HG03460 (cell line): ENCODE data around the gene TIMM23B.
"Not testable (repeated sequence)": the region's sequence is repeated elsewhere in the genome, so short reads cannot be mapped to it uniquely, and the experiment has no call there.

Source experiments
- ATAC-seq: cut with Tn5 transposase; IDR thresholded peaks from one replicate; pipeline ENCODE4 v1.9.1; 2021; ENCODE audit not compliant: unreplicated experiment

Gene TIMM23B, protein sequence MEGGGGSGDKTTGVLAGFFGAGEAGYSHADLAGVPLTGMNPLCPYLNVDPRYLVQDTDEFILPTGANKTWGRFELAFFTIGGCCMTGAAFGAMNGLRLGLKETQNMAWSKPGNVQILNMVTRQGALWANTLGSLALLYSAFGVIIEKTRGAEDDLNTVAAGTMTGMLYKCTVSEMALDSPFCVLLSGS

DNA sequence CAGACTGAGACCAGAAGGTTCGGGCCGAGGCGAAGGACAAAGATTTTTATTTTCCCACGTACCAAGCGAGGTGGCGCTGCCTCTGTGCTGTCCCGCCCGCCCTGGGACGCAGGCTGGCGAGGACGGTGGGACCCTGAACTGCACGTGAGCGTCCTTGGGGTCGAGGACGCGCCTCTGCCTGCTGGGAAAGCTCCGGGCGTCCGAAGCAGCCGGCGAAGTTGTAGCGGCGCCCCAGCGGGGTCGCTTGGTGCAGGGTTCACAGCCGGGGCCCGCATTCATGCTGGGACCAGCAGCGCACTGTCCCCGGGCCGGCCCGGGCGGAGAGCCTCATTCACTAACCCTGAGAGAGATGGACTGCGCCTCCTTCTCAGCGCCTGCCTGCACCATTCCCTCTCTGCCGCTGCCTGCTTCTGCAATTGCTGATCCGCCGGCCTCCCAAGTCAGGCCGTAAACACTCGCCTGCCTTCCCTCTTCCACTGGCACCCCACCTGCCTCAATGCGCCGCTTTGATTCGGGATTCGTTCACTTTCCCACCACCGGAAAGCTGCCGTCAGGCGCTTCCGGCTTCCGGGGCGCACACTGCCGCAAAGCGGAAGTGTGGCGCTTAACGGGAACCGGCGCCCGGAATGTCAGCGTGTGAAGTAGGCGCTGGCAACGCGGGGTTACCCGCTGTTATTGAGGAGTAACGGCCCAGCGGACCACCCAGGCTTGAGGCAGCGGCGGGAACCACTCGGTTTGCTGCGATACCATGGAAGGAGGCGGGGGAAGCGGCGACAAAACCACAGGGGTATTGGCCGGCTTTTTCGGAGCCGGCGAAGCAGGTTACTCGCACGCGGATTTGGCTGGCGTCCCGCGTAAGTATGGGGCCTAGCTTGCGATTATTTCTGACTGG is at the start of gene TIMM23B, which contains the start of gene PARG:
Gene TIMM23B, plus strand, starts transcription at position 607 of the 892 bp plus-strand sequence. Its CDS starts 142 bp downstream, at position 749.
Gene PARG, minus strand, starts transcription at position 581 of the 892 bp plus-strand sequence. Its CDS starts 302 bp downstream, at position 279.
- ATAC-seq = peak; percentile 76

DNA sequence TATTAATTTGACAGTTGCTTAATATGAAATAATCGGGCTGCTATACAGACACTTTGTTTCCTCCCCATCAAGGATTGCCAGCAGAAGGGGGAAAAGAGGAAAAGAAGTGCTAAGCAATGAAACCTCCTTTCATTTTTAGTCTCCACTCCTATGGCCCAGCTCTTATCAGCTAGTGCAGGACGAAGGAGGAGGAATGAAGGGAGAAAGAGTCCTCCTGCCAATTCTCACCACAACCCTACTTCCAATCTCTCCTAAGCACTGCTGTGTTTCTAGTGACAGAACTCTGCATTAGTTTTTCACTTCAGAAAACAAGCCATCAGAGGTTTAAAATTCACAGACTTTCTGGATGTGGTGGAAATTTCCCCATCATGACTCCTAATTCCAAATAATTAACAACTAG is 41.9 kb upstream of the TIMM23B start:
- not testable (repeated sequence) for ATAC-seq

DNA sequence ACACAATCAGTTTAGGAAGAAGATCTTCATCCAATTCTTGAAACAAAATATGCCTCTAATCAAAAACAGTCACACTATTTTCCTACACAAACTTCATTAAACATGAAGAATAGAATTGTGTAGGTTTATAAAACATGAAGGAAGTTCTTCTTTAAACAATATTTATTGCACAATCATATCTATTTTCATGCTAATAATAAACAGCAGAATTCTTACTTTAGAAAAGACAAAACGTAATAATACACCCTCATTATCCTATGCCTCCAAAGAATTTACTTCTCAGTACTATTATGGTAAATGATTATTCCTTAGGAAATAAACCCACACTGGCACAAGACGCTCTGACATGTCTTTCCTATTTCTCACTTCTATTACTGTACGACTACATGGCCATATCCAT is 41.4 kb upstream of the TIMM23B start:
- ATAC-seq = not testable (repeated sequence)

DNA sequence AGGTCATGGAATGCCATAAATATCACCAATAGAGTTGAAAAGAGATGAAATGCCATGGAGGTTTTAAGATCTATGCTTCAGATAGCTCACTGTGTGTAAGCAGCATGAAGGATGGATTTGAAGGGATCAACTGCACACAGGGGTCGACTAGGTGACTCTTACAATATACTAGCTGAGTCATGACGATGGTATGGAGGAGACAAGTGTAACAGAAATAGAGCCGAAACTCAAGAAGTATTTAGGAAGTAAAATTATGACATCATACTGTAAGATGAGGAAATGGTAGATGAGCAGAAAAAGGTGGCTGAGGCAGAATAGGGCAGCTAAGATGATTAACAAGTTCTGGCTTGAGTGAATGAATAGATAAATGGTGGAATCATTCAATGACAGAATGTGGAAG is 38.0 kb upstream of the TIMM23B start:
- not testable (repeated sequence) for ATAC-seq

DNA sequence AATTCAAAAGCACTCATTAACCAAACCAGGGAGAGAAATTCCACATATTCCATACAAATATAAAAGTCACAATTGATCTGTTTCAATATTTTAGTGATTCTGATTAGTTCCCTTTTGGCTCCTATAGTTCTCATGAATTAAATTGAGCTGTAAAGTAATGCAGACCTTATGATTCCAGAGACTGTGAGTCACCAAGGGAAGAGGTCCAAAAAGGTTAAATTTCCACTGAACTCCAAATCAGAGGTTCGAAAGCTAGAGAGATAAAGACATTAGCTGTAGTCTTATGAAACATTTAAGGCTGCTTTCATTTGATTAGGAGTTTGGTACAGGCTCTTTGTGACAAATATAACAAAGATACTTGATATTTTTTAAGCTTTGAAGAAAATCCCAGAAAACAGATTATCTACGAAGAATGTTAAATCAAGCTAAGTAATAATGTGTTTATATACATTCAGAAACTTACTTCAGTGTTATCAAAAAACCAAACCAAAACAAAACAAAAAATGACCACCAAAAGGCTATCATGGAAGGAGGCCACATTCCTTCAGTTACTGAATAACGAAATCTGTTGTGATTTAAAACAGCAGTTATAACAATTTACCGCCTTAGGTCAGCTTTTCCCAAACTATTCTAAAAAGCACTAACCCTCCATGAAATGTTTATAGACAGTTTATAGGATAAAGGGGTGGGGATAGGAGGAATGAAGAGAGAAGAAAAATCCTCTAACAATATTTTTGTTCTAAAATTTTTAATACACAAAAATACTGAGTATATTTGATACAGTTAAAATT is 33.4 kb upstream of the TIMM23B start:
- not testable (repeated sequence) for ATAC-seq

DNA sequence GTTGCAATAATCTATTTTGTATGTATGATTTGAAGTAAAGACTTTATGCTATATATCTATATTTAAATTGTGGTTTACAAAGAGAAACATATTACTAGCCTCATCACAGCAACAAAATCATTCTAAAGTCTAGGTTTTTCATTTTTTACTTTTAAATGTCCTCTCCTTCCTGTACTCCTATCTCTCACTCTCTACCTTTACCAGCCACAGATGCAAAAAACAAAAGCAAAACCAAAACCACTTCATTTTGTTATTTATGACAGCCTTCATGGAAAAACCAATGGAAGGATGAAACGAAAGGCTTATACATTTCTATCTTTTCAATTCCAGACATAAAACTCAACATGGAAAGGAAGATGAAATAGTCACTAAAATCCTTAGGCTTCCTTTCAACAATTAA is 31.6 kb upstream of the TIMM23B start:
- not testable (repeated sequence) for ATAC-seq

DNA sequence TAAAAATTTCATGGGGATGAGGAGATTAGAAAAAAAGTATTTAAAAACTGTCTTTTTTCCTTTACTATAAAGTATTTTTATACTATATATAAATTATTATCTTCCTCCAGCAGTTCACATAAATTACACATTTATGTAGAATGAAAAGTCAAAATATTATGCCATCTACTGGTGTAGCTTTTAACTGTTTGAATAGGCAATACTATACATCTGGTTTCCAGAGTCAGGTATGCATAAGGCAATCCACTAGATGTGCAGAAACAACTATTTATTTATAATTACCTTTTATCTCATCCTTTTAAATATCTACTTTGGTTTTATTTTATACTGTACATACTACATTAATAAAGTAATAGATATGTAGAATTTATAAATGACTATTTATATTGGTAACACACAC is 25.4 kb upstream of the TIMM23B start:
- ATAC-seq = not testable (repeated sequence)

DNA sequence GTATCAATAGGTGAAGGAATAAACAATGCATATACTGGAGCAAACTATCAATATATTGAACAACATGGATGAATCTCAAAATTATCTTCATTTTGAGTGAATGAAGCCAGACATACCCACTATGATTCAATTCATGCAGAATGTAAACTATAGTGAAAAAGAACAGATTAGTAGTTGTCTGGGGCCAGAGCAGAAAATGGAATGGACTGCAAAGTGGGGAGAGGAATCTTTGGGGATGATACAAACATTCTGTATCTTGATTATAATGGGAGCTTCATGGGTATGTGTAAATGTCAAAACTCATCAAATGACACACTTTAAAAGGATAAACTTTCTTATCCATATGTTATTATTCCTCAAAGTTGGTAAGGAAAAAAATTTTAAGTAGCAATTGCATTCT is 23.9 kb upstream of the TIMM23B start:
- ATAC-seq = not testable (repeated sequence)

DNA sequence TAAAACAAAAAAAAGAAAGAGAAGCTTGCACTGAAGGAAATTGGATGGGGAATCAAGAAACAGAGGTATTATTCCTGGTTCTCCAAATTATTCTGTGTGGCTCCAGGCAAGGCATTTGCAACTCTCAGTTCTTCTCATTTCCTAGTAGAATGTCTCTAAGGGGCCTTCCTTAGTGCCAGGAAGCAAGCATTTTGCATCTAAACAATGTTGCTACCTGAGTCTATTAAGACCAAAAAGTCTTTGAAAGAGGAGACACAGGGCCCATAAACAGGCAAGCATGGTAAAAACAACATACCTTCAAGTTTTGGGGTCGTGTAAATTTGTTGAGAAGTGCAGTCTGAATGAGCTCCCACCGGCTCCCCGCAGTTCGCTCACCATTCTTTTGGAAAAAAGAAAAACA is 19.8 kb upstream of the TIMM23B start:
- ATAC-seq = not testable (repeated sequence)

DNA sequence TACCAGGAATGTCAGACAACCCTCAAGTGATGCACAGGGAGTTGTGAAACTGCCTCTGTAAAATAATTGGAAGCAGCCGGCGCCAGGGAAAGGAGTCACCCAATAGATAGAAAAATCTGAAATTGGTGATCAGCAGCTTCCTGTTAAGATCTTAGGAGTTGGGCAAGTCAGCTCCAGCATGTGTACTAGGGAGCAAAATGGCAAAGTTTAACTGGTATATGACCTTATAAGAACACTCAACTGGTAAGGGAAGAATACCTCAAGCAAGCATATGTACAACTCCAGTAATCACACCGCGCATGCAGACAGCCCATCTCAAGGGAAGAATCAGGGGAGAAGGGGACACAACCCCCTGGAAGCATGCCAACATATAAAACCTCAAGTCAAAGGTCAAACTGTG is 18.3 kb upstream of the TIMM23B start:
- not testable (repeated sequence) for ATAC-seq

DNA sequence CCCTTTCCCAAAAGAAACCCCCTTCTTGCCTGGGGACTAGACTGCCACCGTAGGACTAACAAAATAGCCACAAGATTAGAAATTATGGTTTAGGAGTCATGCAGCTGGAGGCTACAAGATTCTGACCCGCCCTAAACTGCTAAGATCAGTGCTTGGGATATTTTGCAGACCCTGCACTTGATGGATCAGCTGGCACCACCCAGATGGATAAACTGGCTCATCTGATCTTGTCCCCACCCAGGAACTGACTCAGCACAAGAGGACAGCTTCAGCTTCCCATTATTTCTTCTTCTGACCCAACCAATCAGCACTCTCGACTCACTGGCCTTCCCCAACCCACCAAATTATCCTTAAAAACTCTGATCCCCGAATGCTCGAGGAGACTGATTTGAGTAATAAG is 10.6 kb upstream of the TIMM23B start:
- ATAC-seq = not testable (repeated sequence)

DNA sequence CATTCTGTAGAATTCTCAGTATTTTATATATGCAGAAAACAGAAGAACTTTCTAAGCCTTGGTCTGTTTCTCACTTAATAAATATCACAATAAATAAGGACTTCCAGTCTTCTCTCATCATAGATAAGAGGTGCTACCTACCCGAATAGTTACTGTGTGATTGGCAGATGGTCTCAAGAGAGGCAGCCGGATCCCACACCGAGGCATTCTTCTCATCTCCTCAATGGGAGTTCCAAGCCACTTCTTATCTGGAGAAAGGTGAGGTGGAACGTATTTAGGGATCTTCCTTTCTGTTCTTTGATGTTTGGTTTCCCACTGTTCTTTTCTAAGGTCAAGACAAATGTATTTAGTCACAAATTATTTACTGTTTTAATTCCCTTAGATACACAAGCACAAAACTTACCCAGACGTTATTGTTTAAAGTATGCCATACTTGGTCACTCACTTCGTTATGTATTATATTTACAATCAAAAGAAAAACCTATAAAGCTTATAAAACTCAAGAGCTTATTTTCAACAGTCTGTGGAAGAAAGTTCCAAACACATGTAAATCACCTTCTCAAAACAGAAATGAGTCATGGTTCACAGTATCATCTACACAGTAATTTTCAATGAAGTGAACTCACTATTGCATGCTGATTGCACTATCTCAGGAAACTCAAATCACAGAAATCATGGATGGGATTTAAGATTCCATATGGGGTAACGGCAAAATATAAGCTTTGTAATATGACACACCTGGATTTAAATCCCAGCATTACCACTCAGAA is 9.7 kb upstream of the TIMM23B start:
- ATAC-seq = not testable (repeated sequence)

DNA sequence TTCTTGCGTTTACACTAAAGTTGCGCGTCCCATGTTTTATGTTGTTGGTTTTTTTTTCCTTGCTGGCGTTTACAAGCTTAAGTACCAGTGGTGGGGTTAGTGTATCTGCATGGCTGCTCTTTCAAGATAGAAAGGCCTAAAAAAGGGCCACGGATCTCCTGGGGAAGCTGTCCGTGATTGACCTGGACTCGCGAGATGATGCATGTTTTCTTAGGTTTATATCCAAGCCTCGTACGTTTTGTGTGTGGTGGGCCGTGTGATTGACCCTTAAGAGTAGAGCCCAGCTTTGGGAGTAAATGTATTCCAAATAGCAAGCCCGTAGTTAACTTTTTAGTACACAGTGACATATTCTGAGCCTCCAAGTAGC is 469 bp downstream of the TIMM23B start:
- peak; percentile 12 for ATAC-seq

DNA sequence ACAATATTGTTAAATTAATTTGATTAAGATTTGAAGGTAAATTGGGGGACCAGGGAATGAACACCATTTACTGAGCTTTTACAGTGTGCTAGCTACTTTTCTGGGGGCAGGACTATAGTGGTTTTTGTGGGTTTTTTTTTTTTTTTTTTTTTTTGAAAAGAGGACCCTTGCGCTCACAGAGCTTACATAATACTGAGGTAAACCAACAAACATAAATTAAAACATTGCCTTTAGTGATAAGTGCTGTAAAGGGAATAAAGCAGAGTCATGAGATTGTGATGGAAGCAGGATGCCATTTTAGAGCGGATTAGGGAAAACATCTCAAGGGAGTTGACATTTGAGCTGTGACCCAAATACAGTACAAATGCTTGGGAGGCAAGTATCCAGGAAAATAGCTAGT is 1.8 kb downstream of the TIMM23B start:
- ATAC-seq = not testable (repeated sequence)

DNA sequence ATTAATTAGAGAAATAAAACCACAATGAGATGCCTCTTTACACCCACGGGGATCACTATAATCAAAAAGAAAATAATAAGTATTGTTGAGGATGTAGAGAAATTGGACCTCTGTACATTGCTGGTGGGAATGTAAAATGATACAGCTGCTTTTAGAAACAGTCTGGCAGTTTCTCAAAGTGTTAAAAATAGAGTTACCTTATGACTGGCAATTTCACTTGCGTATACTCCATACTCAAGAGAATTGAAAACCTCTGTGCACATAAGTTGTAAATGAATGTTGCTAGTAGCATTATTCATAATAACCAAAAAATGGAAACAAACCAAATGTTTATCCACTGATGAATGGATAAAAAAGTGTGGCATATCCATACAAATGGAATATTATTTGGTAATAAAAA is 6.3 kb downstream of the TIMM23B start:
- ATAC-seq = peak; percentile 62

DNA sequence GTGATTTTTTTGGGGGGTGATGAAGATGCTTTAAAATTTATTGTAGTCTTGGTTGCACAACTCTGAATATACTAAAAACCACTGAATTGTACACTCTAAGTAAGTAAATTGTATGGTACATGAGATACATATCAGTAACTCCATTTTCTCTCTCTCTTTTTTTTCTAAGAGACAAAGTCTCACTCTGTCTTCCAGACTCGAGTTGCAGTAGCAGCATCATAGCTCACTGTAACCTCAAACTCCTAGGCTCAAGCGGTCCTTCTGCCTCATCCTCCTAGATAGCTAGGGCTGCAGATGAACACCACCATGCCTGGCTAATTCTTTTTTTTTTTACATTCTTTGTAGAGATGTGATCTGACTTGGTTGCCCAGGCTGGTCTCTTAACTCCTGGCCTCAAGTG is 6.9 kb downstream of the TIMM23B start:
- not testable (repeated sequence) for ATAC-seq

DNA sequence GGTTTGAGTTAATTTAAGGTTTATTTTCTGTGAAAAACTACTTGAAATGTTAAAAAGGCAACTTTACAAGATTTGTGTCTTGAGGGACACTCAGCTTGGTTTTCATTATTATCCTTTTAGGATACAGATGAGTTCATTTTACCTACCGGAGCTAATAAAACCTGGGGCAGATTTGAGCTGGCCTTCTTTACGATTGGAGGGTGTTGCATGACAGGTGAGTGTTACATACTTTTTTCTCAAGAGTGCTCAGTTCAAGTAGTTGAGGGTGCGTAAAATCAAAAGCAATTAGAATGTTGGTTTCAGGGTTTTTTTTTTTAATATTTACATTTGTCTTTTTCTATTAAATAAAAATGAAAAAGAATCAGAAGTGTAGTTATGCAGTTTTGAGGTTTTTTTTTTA is 10.2 kb downstream of the TIMM23B start:
- ATAC-seq = not testable (repeated sequence)

DNA sequence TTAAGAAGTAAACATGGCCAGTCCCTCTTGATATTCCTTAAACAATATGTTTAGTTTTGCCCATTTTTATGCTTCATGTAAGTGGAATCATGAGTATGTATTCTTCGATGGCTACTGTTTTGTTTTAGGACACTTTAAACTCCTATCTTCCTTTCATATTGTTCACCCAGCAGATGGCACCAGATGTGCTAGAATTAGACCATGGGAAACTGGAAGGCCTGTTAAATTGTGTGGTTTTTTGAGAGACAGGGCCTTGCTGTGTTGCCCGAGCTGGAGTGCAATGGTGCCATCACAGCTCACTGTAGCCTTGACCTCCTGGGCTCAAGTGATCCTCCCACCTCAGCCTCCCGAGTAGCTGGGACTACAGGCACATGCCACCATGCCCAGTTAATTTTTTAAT is 11.3 kb downstream of the TIMM23B start:
- ATAC-seq = not testable (repeated sequence)

DNA sequence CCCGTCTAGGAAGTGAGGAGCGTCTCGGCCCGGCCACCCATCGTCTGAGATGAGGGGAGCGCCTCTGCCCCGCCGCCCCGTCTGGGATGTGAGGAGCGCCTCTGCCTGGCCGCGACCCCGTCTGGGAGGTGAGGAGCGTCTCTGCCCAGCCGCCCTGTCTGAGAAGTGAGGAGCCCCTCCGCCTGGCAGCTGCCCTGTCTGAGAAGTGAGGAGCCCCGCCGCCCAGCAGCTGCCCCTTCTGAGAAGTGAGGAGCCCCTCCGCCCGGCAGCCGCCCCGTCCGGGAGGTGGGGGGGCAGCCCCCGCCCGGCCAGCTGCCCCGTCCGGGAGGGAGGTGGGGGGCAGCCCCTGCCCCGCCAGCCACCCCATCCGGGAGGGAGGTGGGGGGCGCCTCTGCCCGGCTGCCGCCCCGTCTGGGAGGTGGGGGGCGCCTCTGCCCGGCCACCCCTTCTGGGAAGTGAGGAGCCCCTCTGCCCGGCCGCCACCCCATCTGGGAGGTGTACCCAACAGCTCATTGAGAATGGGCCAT is 28.5 kb downstream of the TIMM23B start:
- ATAC-seq = not testable (repeated sequence)

DNA sequence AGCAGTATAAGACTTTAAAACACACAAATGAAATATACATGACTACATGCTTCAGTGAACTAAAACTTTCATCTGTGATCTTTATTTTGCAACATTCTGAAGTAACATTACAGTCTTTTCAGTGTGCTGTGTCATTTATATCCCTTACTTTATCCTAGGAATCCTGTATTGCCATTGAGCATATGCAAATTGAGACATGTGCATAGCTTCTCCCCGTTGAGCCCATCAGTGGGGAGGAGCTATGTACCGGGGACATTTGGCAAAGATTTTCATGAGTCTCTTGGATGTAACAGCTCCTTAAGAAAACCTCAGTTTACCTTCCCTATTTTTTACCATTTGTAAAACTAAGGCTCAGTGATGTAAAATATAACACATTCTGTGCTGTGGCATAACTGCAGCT is 29.6 kb downstream of the TIMM23B start:
- ATAC-seq = not testable (repeated sequence)
